Stomach smooth muscle (tissue), 2 donors: Measurements from ENCODE around the gene DYRK1A.

Source experiments
- H3K27ac ChIP-seq: one replicate; pipeline ENCODE4 v1.7.0; 2013; ENCODE audit warnings: mild to moderate bottlenecking, low read length, inconsistent platforms
- H3K27me3 ChIP-seq, 2 donors: one replicate each; pipeline ENCODE4 v1.7.0; 2013; ENCODE audit warnings: low read length in 2 of 2; ENCODE audit not compliant: insufficient read depth in 2 of 2, control insufficient read depth in 1 of 2
- H3K36me3 ChIP-seq, 2 donors: one replicate each; pipeline ENCODE4 v1.7.0; 2013; ENCODE audit warnings: low read length in 2 of 2; ENCODE audit not compliant: control insufficient read depth in 2 of 2, insufficient read depth in 2 of 2
- H3K4me1 ChIP-seq: one replicate; pipeline ENCODE4 v1.7.0; 2013; ENCODE audit warnings: low read length; ENCODE audit not compliant: control insufficient read depth, insufficient read depth
- H3K4me3 ChIP-seq, 2 donors: one replicate each; pipeline ENCODE4 v1.7.0; 2013; ENCODE audit warnings: low read length in 2 of 2
- H3K9ac ChIP-seq, 2 donors: one replicate each; pipeline ENCODE4 v1.7.0; 2013; ENCODE audit warnings: low read length in 2 of 2, mild to moderate bottlenecking in 1 of 2
- H3K9me3 ChIP-seq, 2 donors: one replicate each; pipeline ENCODE4 v1.7.0; 2013; ENCODE audit warnings: low read length in 2 of 2; ENCODE audit not compliant: control insufficient read depth in 2 of 2
- donor health status: healthy.
- donor health status: Pancreatic carcinoma.

DYRK1A gene

GRCh38 chr21:37550618-37551330, 184.2 kb downstream of the DYRK1A start:
- no peaks in the 10 kb centered on the region for H3K9me3 ChIP-seq
- peaks cover 30% of the 10 kb centered on the region for H3K4me1 ChIP-seq
- H3K36me3 ChIP-seq, result no peaks in the 10 kb centered on the region
- peaks cover 0 to 2% of the 10 kb centered on the region in 2 donors for H3K27me3 ChIP-seq
- H3K9ac ChIP-seq, result peak overlapping the region in 1 of 2 donors; percentile 25
- peak overlapping the region; percentile 60 for H3K4me3 ChIP-seq
- H3K27ac ChIP-seq, result no peak overlapping the region

- Histone ChIP-seq H3K9me3 (no peaks in the 10 kb centered on the region), H3K4me1 (peaks cover 27% of the 10 kb centered on the region), H3K36me3 (no peaks in the 10 kb centered on the region), H3K27me3 (no peaks in the 10 kb centered on the region), H3K9ac (peak overlapping the region in 1 of 2 donors; percentile 25), H3K27ac (no peak overlapping the region), H3K4me3 (peak overlapping the region; percentile 60)
Observed at GRCh38 chr21:37551331-37551992, 184.9 kb downstream of the DYRK1A start.

- Histone ChIP-seq H3K9ac (no peak overlapping the region), H3K4me3 (no peak overlapping the region), H3K4me1 (peaks cover 22% of the 10 kb centered on the region), H3K27ac (no peak overlapping the region), H3K36me3 (no peaks in the 10 kb centered on the region), H3K9me3 (no peaks in the 10 kb centered on the region), H3K27me3 (no peaks in the 10 kb centered on the region)
Observed at GRCh38 chr21:37551993-37552355, 185.4 kb downstream of the DYRK1A start.

- H3K27me3 ChIP-seq, result no peaks in the 10 kb centered on the region
- no peak overlapping the region for H3K9ac ChIP-seq
- no peak overlapping the region for H3K27ac ChIP-seq
- no peak overlapping the region for H3K4me3 ChIP-seq
- H3K9me3 ChIP-seq, result no peaks in the 10 kb centered on the region
- no peaks in the 10 kb centered on the region for H3K36me3 ChIP-seq
- peaks cover 16% of the 10 kb centered on the region for H3K4me1 ChIP-seq
Observed at GRCh38 chr21:37552496-37553029, 186.0 kb downstream of the DYRK1A start.

GRCh38 chr21:37553078-37553481, 186.5 kb downstream of the DYRK1A start:
- H3K27ac ChIP-seq, result no peak overlapping the region
- no peaks in the 10 kb centered on the region for H3K36me3 ChIP-seq
- no peak overlapping the region for H3K9ac ChIP-seq
- peaks cover 15% of the 10 kb centered on the region for H3K4me1 ChIP-seq
- H3K9me3 ChIP-seq, result no peaks in the 10 kb centered on the region
- H3K27me3 ChIP-seq, result no peaks in the 10 kb centered on the region
- H3K4me3 ChIP-seq, result no peak overlapping the region

- Histone ChIP-seq H3K9ac (no peak overlapping the region), H3K27me3 (no peaks in the 10 kb centered on the region), H3K9me3 (no peaks in the 10 kb centered on the region), H3K36me3 (no peaks in the 10 kb centered on the region), H3K4me1 (peaks cover 15% of the 10 kb centered on the region), H3K4me3 (no peak overlapping the region), H3K27ac (no peak overlapping the region)
Observed at GRCh38 chr21:37554661-37555379, 188.2 kb downstream of the DYRK1A start.

GRCh38 chr21:37555672-37556261, 189.2 kb downstream of the DYRK1A start:
- Histone ChIP-seq H3K9ac (no peak overlapping the region), H3K27ac (no peak overlapping the region), H3K4me1 (peaks cover 12% of the 10 kb centered on the region), H3K9me3 (no peaks in the 10 kb centered on the region), H3K27me3 (no peaks in the 10 kb centered on the region), H3K36me3 (no peaks in the 10 kb centered on the region), H3K4me3 (no peak overlapping the region)

- Histone ChIP-seq H3K9ac (no peak overlapping the region), H3K36me3 (no peaks in the 10 kb centered on the region), H3K27me3 (no peaks in the 10 kb centered on the region), H3K4me3 (no peak overlapping the region), H3K4me1 (no peaks in the 10 kb centered on the region), H3K27ac (no peak overlapping the region), H3K9me3 (no peaks in the 10 kb centered on the region)
Observed at GRCh38 chr21:37557261-37557950, 190.8 kb downstream of the DYRK1A start.

- no peaks in the 10 kb centered on the region for H3K27me3 ChIP-seq
- H3K27ac ChIP-seq, result no peak overlapping the region
- no peak overlapping the region for H3K9ac ChIP-seq
- H3K36me3 ChIP-seq, result no peaks in the 10 kb centered on the region
- H3K9me3 ChIP-seq, result no peaks in the 10 kb centered on the region
- H3K4me3 ChIP-seq, result no peak overlapping the region
- peaks cover 10% of the 10 kb centered on the region for H3K4me1 ChIP-seq
Observed at GRCh38 chr21:37558676-37559211, 192.2 kb downstream of the DYRK1A start.

GRCh38 chr21:37560385-37560784, 193.8 kb downstream of the DYRK1A start:
- Histone ChIP-seq H3K9ac (no peak overlapping the region), H3K36me3 (no peaks in the 10 kb centered on the region), H3K27ac (no peak overlapping the region), H3K4me1 (peaks cover 20% of the 10 kb centered on the region), H3K4me3 (no peak overlapping the region), H3K9me3 (no peaks in the 10 kb centered on the region), H3K27me3 (no peaks in the 10 kb centered on the region)
